ENCODE data around the gene PROZ.

DNA sequence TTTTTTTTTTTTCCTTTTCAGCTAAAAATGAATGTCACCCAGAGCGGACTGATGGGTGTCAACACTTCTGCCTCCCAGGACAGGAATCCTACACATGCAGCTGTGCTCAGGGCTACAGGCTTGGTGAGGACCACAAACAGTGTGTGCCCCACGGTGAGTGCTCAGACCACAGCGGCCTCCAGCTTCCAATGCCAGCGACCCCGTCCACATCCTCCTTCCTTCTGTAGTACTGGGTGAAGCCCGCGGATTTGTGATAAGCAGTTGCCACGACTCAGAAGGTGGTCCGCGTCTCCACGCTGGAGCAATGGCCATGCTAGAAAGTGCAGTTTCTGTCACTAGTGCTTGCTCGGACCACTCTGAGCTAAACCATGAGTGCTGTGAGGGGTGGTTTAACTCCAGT is 6.0 kb downstream of the PROZ start:
- TF ChIP-seq CTCF (IDR thresholded peaks at IDR 0.05; ENCODE audit: insufficient read depth, low read length, poor library complexity, severe bottlenecking): no peak
- TF ChIP-seq EZH2phosphoT487 (conservative IDR thresholded peaks at IDR 0.05; ENCODE audit: low read length): no peak
